GM12878 (cell line): ENCODE data around the gene ZNF507. TPM values are rescaled to one million over a fixed set of nuclear protein-coding genes. Genes with fewer than 3 reads are reported as not detected.

Source experiments
- ATF2 ChIP-seq: IDR thresholded peaks from 2 replicates; pipeline ENCODE4 v1.6.1; 2012; ENCODE audit warnings: low read length, inconsistent platforms
- BCL11A ChIP-seq: IDR thresholded peaks from 2 replicates; pipeline ENCODE4 v1.6.1; 2011; ENCODE audit warnings: low read depth, low read length
- CBFB ChIP-seq: IDR thresholded peaks from 2 replicates; pipeline ENCODE4 v1.6.1; 2016; ENCODE audit warnings: antibody characterized with exemption, low read depth
- CEBPB ChIP-seq, 2 experiments: fragments of 150-350 bp in 1 of 2; IDR thresholded peaks; 2 replicates each; pipeline ENCODE4 v1.6.1; 2012 to 2014; ENCODE audit warnings: low read depth in 2 of 2, low read length in 2 of 2, borderline replicate concordance in 1 of 2, inconsistent platforms in 1 of 2
- EP300 ChIP-seq, 2 experiments: fragments of 150-350 bp in 1 of 2; IDR thresholded peaks; 2 replicates each; pipeline ENCODE4 v1.6.1; 2011 to 2012; ENCODE audit warnings: low read depth in 2 of 2, low read length in 2 of 2, borderline replicate concordance in 1 of 2, improper control_type of control experiment in 1 of 2, inconsistent platforms in 1 of 2; ENCODE audit not compliant: control insufficient read depth in 1 of 2
- HDAC2 ChIP-seq: fragments of 200-600 bp; sonication (generic); IDR thresholded peaks from 2 replicates; pipeline ENCODE4 v1.6.1; 2017
- HDAC6 ChIP-seq: fragments of 200-600 bp; sonication (generic); IDR thresholded peaks from one replicate; pipeline ENCODE4 v1.8.0; 2017; ENCODE audit warnings: antibody characterized with exemption; ENCODE audit not compliant: unreplicated experiment
- KDM1A ChIP-seq: fragments of 200-600 bp; sonication (generic); IDR thresholded peaks from 2 replicates; pipeline ENCODE4 v1.6.1; 2016; ENCODE audit warnings: borderline replicate concordance
- MEF2A ChIP-seq: IDR thresholded peaks from 2 replicates; pipeline ENCODE4 v1.6.1; 2011; ENCODE audit warnings: low read depth, mild to moderate bottlenecking, low read length, moderate library complexity; ENCODE audit not compliant: insufficient read depth
- MXI1 ChIP-seq: fragments of 150-350 bp; IDR thresholded peaks from 2 replicates; pipeline ENCODE4 v1.6.1; 2011; ENCODE audit warnings: low read depth, mild to moderate bottlenecking, inconsistent platforms, low read length, improper control_type of control experiment
- NFYB ChIP-seq: IDR thresholded peaks from 2 replicates; pipeline ENCODE4 v1.6.1; 2011; ENCODE audit warnings: low read depth, mild to moderate bottlenecking, low read length, improper control_type of control experiment, moderate library complexity; ENCODE audit not compliant: insufficient read depth
- POLR2AphosphoS2 ChIP-seq: IDR thresholded peaks from 2 replicates; pipeline ENCODE4 v1.6.1; 2011; ENCODE audit warnings: low read depth, mild to moderate bottlenecking, low read length, improper control_type of control experiment, moderate library complexity
- POU2F2 ChIP-seq: IDR thresholded peaks from 3 replicates; pipeline ENCODE4 v1.6.1; 2011; ENCODE audit warnings: low read depth, mild to moderate bottlenecking, low read length, borderline replicate concordance
- RAD21 ChIP-seq: IDR thresholded peaks from 2 replicates; pipeline ENCODE4 v1.6.1; 2011; ENCODE audit warnings: mild to moderate bottlenecking, low read depth, low read length, moderate library complexity; ENCODE audit not compliant: insufficient read depth
- RCOR1 ChIP-seq: conservative IDR thresholded peaks from 2 replicates; pipeline ENCODE4 v1.6.1; 2012; ENCODE audit warnings: low read depth, low read length, improper control_type of control experiment
- RFX5 ChIP-seq: IDR thresholded peaks from 2 replicates; pipeline ENCODE4 v1.6.1; 2011; ENCODE audit warnings: low read depth, low read length, improper control_type of control experiment
- RUNX3 ChIP-seq: IDR thresholded peaks from 2 replicates; pipeline ENCODE4 v1.6.1; 2012; ENCODE audit warnings: low read length, inconsistent platforms
- SREBF1 ChIP-seq: IDR thresholded peaks from 2 replicates; pipeline ENCODE4 v1.6.1; 2012; ENCODE audit warnings: mild to moderate bottlenecking, low read length
- SUPT20H ChIP-seq: IDR thresholded peaks from 2 replicates; pipeline ENCODE4 v1.6.1; 2011; ENCODE audit warnings: low read depth, mild to moderate bottlenecking, low read length, moderate library complexity, borderline replicate concordance; ENCODE audit not compliant: control insufficient read depth
- SUZ12 ChIP-seq: fragments of 200-600 bp; sonication (generic); IDR thresholded peaks from one replicate; pipeline ENCODE4 v1.6.1; 2018; ENCODE audit warnings: antibody characterized with exemption, mild to moderate bottlenecking; ENCODE audit not compliant: unreplicated experiment
- ZNF384 ChIP-seq: IDR thresholded peaks from 2 replicates; pipeline ENCODE4 v1.6.1; 2012; ENCODE audit warnings: low read depth, mild to moderate bottlenecking, low read length, improper control_type of control experiment, borderline replicate concordance
- ZNF592 ChIP-seq: fragments of 450-650 bp; IDR thresholded peaks from 2 replicates; pipeline ENCODE4 v1.6.1; 2017; ENCODE audit warnings: mild to moderate bottlenecking, moderate library complexity
- ZZZ3 ChIP-seq: IDR thresholded peaks from 2 replicates; pipeline ENCODE4 v1.6.1; 2011; ENCODE audit warnings: low read depth; ENCODE audit not compliant: control insufficient read depth, insufficient read length
- polyA plus RNA-seq, 11 experiments: library from polyadenylated mRNA; depleted of rRNA in 4 of 11; unstranded in 6 of 11; stranded (reverse) in 5 of 11; fragments of >200 nt; fragmentation: Nextera tagmentation in 4 of 11; fragmentation: Illumina TruSeq in 1 of 11; extraction: Ambion mirVana in 4 of 11; extraction: Trizol in 1 of 11; gene quantifications; 1 replicate in 1 of 11; 2 replicates in 10 of 11; pipeline versions ENCODE4 v1.2.1 to v1.2.3, GENCODE V29; 2011 to 2016; ENCODE audit warnings: inconsistent platforms in 2 of 11, missing spikeins in 2 of 11, low read depth in 1 of 11
- total RNA-seq, 4 experiments: library from RNA; depleted of rRNA in 3 of 4; stranded (reverse); fragments of >200 nt in 3 of 4; fragmentation: Illumina TruSeq in 1 of 4; extraction: Trizol in 1 of 4; gene quantifications; 2 replicates each; pipeline versions ENCODE4 v1.2.1 to v1.2.3, GENCODE V29; 2013 to 2021

The ZNF507 gene
- total and polyA plus RNA-seq, 10 of the 15 experiments (the other 5 are each of a cell fraction or from before 2014, with no cell fraction given), result 2.3 to 18.4 (median 10.1) TPM

- TF ChIP-seq ZZZ3, result no peak
- no peak for TF ChIP-seq CEBPB (IDR thresholded peaks at IDR 0.05; ENCODE audit: borderline replicate concordance in 1 of 2, low read depth in 2 of 2, low read length in 2 of 2)
- TF ChIP-seq RFX5, result no peak
- no peak for TF ChIP-seq RAD21
- TF ChIP-seq EP300 (IDR thresholded peaks at IDR 0.05; ENCODE audit: borderline replicate concordance in 1 of 2, control insufficient read depth in 1 of 2, low read depth in 2 of 2, low read length in 2 of 2), result no peak
- no peak for TF ChIP-seq SUPT20H
- TF ChIP-seq SUZ12, result no peak
- TF ChIP-seq SREBF1, result no peak
- TF ChIP-seq HDAC2, result no peak
- TF ChIP-seq MEF2A, result no peak
- no peak for TF ChIP-seq ZNF384
- TF ChIP-seq POLR2AphosphoS2, result peak; percentile 94; the same call in 1 of the 2 replicates
- peak; percentile 31 for TF ChIP-seq HDAC6
- no peak for TF ChIP-seq KDM1A
- TF ChIP-seq NFYB, result peak; percentile 81
- TF ChIP-seq MXI1, result peak; percentile 66
- TF ChIP-seq RUNX3, result peak; percentile 59
- TF ChIP-seq CBFB, result peak; percentile 80
- TF ChIP-seq BCL11A, result no peak
- peak; percentile 82 for TF ChIP-seq POU2F2
- TF ChIP-seq ATF2, result no peak
- no peak for TF ChIP-seq ZNF592
- no peak for TF ChIP-seq RCOR1
These were observed 60.2 kb downstream of the ZNF507 start, which contains the start of gene DPY19L3 (continued) for GRCh38 chr19:32405431-32406160.
